Rectal smooth muscle tissue (tissue), 1 donor: ENCODE measurements around the gene CCDC88A.
"Not testable (repeated sequence)": the region's sequence is repeated elsewhere in the genome, so short reads cannot be mapped to it uniquely, and the experiment has no call there.

Experiments
- H3K27ac ChIP-seq: one replicate; pipeline ENCODE4 v1.7.0; 2013; ENCODE audit warnings: low read depth, low read length, inconsistent platforms
- H3K27me3 ChIP-seq: one replicate; pipeline ENCODE4 v1.7.0; 2013; ENCODE audit warnings: low read length; ENCODE audit not compliant: control insufficient read depth, insufficient read depth
- H3K36me3 ChIP-seq: one replicate; pipeline ENCODE4 v1.7.0; 2013; ENCODE audit warnings: low read length; ENCODE audit not compliant: control insufficient read depth, insufficient read depth
- H3K4me1 ChIP-seq: one replicate; pipeline ENCODE4 v1.7.0; 2013; ENCODE audit warnings: low read length; ENCODE audit not compliant: control insufficient read depth, insufficient read depth
- H3K4me3 ChIP-seq: one replicate; pipeline ENCODE4 v1.7.0; 2013; ENCODE audit warnings: low read length
- H3K9ac ChIP-seq: one replicate; pipeline ENCODE4 v1.7.0; 2013; ENCODE audit warnings: low read length

CCDC88A gene

DNA sequence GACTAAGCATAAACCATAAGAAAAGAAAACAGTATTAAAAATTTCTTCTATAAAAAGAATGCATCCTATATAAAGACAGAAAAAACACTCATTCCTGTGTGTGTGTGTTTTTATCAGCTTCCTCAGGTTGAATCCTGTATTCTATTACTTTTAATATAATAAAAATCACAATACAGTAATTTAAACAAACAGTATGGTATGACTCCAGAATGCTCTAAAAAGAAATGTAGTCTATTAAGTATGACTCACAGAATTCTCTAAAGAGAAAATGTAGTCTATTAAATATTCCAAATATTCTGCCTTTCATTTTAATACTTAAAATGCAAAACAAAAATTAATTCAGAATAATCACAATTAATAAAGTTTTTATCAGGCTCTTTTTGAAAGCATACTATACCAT is 19.8 kb downstream of the CCDC88A start:
- Histone ChIP-seq H3K27me3 (no peaks in the 10 kb centered on the region), H3K27ac (no peak overlapping the region), H3K36me3 (no peaks in the 10 kb centered on the region), H3K4me1 (no peaks in the 10 kb centered on the region), H3K9ac (no peak overlapping the region), H3K4me3 (no peak overlapping the region)

GRCh38 chr2:55395724-55396605 is 23.7 kb downstream of the CCDC88A start:
- Histone ChIP-seq H3K27me3 (no peaks in the 10 kb centered on the region), H3K9ac (no peak overlapping the region), H3K4me1 (no peaks in the 10 kb centered on the region), H3K27ac (no peak overlapping the region), H3K4me3 (no peak overlapping the region), H3K36me3 (no peaks in the 10 kb centered on the region)

DNA sequence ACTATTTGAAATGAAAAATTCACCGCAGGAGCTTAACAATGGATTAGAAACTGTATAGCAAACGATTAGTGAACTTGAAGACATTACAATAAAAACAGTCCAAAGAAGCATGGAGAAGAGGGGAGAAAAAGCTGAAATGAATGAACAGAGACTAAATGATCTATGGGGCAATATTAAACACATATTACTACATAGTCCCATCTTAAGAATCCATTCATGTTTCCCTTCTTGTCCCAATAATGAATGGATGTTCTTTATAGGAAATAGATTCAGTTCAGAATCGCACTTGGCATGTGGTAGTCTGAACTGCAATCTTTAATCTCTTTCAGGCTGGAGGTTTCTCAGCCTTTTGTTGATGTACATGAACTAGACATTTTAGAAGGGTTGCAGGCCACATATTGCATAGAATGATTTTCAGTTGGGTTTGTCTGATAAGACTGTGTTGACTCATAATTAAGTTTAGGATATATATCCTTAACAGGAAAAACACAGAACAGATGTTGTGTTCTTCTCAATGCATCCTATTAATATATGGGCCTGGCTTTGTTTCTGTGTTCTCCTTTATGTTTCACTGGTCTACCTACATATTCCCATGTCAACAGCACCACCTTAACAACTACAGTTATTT is 27.9 kb downstream of the CCDC88A start:
- Histone ChIP-seq H3K9ac (no peak overlapping the region), H3K36me3 (no peaks in the 10 kb centered on the region), H3K4me3 (no peak overlapping the region), H3K27me3 (no peaks in the 10 kb centered on the region), H3K27ac (no peak overlapping the region), H3K4me1 (no peaks in the 10 kb centered on the region)

GRCh38 chr2:55391155-55391554 is 28.5 kb downstream of the CCDC88A start:
- H3K9ac ChIP-seq: no peak overlapping the region
- no peak overlapping the region for H3K4me3 ChIP-seq
- no peaks in the 10 kb centered on the region for H3K36me3 ChIP-seq
- H3K27ac ChIP-seq: no peak overlapping the region
- no peaks in the 10 kb centered on the region for H3K27me3 ChIP-seq
- no peaks in the 10 kb centered on the region for H3K4me1 ChIP-seq

DNA sequence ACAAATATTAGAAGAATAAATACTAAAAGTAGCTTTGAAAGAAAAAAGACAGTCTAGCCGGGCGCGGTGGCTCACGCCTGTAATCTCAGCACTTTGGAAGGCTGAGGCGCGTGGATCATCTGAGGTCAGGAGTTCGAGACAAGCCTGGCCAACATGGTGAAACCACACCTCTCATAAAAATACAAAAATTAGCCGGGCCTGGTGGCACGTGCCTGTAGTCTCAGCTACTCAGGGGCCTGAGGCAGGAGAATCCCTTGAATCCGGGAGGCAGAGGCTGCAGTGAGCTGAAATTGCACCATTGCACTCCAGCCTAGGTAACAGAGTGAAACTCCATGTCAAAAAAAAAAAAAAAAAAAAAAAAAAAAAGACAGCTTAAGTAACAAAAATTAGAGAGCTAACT is 34.1 kb downstream of the CCDC88A start:
- not testable (repeated sequence) for H3K27ac ChIP-seq, H3K9ac ChIP-seq, H3K4me3 ChIP-seq, H3K4me1 ChIP-seq, H3K36me3 ChIP-seq, H3K27me3 ChIP-seq

DNA sequence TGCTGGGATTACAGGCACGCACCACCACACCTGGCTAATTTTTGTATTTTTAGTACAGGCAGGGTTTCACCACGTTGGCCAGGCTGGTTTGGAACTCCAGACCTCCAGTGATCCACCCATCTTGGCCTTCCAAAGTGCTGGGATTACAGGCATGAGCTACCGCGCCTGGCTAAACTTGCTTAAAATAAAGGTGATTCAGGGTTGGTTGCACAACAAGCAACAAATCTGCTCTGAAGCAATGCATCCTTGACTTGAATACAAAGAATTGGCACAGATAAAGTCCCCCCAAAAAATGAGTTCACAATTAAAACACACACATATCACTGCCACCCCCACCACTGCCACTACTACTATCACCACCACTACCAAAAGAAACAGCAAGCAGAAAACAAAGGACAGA is 34.9 kb downstream of the CCDC88A start:
- Histone ChIP-seq H3K27me3 (no peaks in the 10 kb centered on the region), H3K27ac (no peak overlapping the region), H3K9ac (no peak overlapping the region), H3K4me1 (no peaks in the 10 kb centered on the region), H3K4me3 (no peak overlapping the region), H3K36me3 (no peaks in the 10 kb centered on the region)

DNA sequence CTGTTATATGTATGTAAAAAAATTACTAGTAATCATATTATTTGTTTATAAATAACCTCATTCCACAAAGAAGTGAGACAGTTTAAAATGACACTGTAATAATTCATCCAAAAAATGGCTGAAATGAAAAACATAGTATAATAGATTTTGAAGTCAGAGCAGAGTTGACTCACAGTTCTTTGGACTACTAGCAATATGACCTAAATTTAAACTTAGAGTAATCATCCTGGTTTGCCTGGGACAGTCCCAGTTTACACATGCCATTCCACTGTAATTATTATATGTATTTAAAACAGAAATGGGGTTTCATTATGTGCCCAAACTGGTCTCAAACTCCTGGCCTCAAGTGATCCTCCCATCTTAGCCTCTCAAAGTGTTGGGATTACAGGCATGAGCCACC is 48.3 kb downstream of the CCDC88A start:
- Histone ChIP-seq H3K36me3 (no peaks in the 10 kb centered on the region), H3K9ac (no peak overlapping the region), H3K27me3 (no peaks in the 10 kb centered on the region), H3K27ac (no peak overlapping the region), H3K4me1 (no peaks in the 10 kb centered on the region), H3K4me3 (no peak overlapping the region)

GRCh38 chr2:55370208-55370607 is 49.4 kb downstream of the CCDC88A start:
- Histone ChIP-seq H3K27me3 (no peaks in the 10 kb centered on the region), H3K9ac (no peak overlapping the region), H3K4me1 (no peaks in the 10 kb centered on the region), H3K27ac (no peak overlapping the region), H3K36me3 (no peaks in the 10 kb centered on the region), H3K4me3 (no peak overlapping the region)

- Histone ChIP-seq H3K9ac (no peak overlapping the region), H3K4me1 (peaks cover 3% of the 10 kb centered on the region), H3K27me3 (no peaks in the 10 kb centered on the region), H3K27ac (no peak overlapping the region), H3K36me3 (no peaks in the 10 kb centered on the region), H3K4me3 (no peak overlapping the region)
Observed at GRCh38 chr2:55365303-55365702, 54.4 kb downstream of the CCDC88A start.

- no peak overlapping the region for H3K4me3 ChIP-seq
- peaks cover 3% of the 10 kb centered on the region for H3K4me1 ChIP-seq
- no peaks in the 10 kb centered on the region for H3K27me3 ChIP-seq
- no peak overlapping the region for H3K27ac ChIP-seq
- H3K36me3 ChIP-seq: no peaks in the 10 kb centered on the region
- H3K9ac ChIP-seq: no peak overlapping the region
Observed at GRCh38 chr2:55364189-55365055, 55.2 kb downstream of the CCDC88A start.

GRCh38 chr2:55363636-55364035 is 56.0 kb downstream of the CCDC88A start:
- H3K4me1 ChIP-seq: peaks cover 3% of the 10 kb centered on the region
- no peak overlapping the region for H3K4me3 ChIP-seq
- no peaks in the 10 kb centered on the region for H3K27me3 ChIP-seq
- H3K27ac ChIP-seq: no peak overlapping the region
- no peak overlapping the region for H3K9ac ChIP-seq
- H3K36me3 ChIP-seq: no peaks in the 10 kb centered on the region

- Histone ChIP-seq H3K27ac (no peak overlapping the region), H3K36me3 (no peaks in the 10 kb centered on the region), H3K9ac (no peak overlapping the region), H3K4me3 (no peak overlapping the region), H3K27me3 (no peaks in the 10 kb centered on the region), H3K4me1 (peaks cover 3% of the 10 kb centered on the region)
Observed at GRCh38 chr2:55361465-55362189, 58.0 kb downstream of the CCDC88A start.
